Choroid plexus epithelial cell (primary cell): ENCODE measurements around the gene ATP6V0C.

Source experiments
- DNase-seq: peaks from one replicate; pipeline ENCODE4 v3.0.0-alpha.2; 2010; ENCODE audit warnings: low read depth
- H3K4me3 ChIP-seq: 2 replicates; pipeline ENCODE4 v1.5.1; 2011; ENCODE audit warnings: low read depth, mild to moderate bottlenecking, control low read depth, low read length, moderate library complexity
- CTCF ChIP-seq: conservative IDR thresholded peaks from 2 replicates; pipeline ENCODE4 v1.5.1; 2011; ENCODE audit warnings: low read depth, mild to moderate bottlenecking, control low read depth, inconsistent platforms, low read length, moderate library complexity

ATP6V0C gene

GRCh38 chr16:2487903-2488531 lies 25.7 kb upstream of the ATP6V0C start:
- no peak for TF ChIP-seq CTCF
- no peak for DNase-seq
- no peak overlapping the region for H3K4me3 ChIP-seq

GRCh38 chr16:2489581-2489980 lies 24.2 kb upstream of the ATP6V0C start:
- DNase-seq, result no peak
- no peak overlapping the region for H3K4me3 ChIP-seq
- no peak for TF ChIP-seq CTCF

- no peak for TF ChIP-seq CTCF
- H3K4me3 ChIP-seq, result no peak overlapping the region
- DNase-seq, result no peak
Observed at GRCh38 chr16:2490190-2491105, 23.3 kb upstream of the ATP6V0C start.

GRCh38 chr16:2492292-2492691 lies 21.5 kb upstream of the ATP6V0C start:
- no peak for DNase-seq
- no peak overlapping the region for H3K4me3 ChIP-seq
- TF ChIP-seq CTCF, result no peak

- no peak overlapping the region for H3K4me3 ChIP-seq
- DNase-seq, result no peak
- TF ChIP-seq CTCF, result no peak
Observed at GRCh38 chr16:2493605-2494004, 20.1 kb upstream of the ATP6V0C start.

- no peak overlapping the region for H3K4me3 ChIP-seq
- no peak for DNase-seq
- TF ChIP-seq CTCF, result no peak
Observed at GRCh38 chr16:2494616-2495015, 19.1 kb upstream of the ATP6V0C start.
